LNCaP clone FGC (cell line): ENCODE data around the gene TNS3.

ENCODE experiments used
- DNase-seq: peaks from one replicate; pipeline ENCODE4 v3.0.0-alpha.2; 2011; ENCODE audit warnings: low read depth
- H3K4me3 ChIP-seq: 2 replicates; pipeline ENCODE4 v1.5.1; 2011; ENCODE audit warnings: mild to moderate bottlenecking, low read depth, low read length, control low read depth
- CTCF ChIP-seq: IDR thresholded peaks from 2 replicates; pipeline ENCODE4 v1.5.1; 2012; ENCODE audit warnings: mild to moderate bottlenecking; ENCODE audit not compliant: control insufficient read depth, insufficient read depth; ENCODE audit errors: extremely low read depth

The TNS3 gene

GRCh38 chr7:47371317-47371716 is 210.6 kb downstream of the TNS3 start:
- DNase-seq, result peak; percentile 19
- no peak overlapping the region; the same call in 1 of the 2 replicates for H3K4me3 ChIP-seq
- no peak for TF ChIP-seq CTCF

- TF ChIP-seq CTCF, result no peak
- H3K4me3 ChIP-seq, result no peak overlapping the region
- DNase-seq, result no peak
Measured at GRCh38 chr7:47370461-47371042, 211.4 kb downstream of the TNS3 start.

GRCh38 chr7:47369736-47370135 is 212.2 kb downstream of the TNS3 start:
- no peak overlapping the region for H3K4me3 ChIP-seq
- DNase-seq, result no peak
- no peak for TF ChIP-seq CTCF

GRCh38 chr7:47368190-47368812 is 213.6 kb downstream of the TNS3 start:
- no peak for DNase-seq
- TF ChIP-seq CTCF, result no peak
- H3K4me3 ChIP-seq, result no peak overlapping the region

GRCh38 chr7:47367369-47367768 is 214.5 kb downstream of the TNS3 start:
- no peak for TF ChIP-seq CTCF
- no peak for DNase-seq
- no peak overlapping the region for H3K4me3 ChIP-seq

- DNase-seq, result no peak
Measured at GRCh38 chr7:47366960-47367359, 215.0 kb downstream of the TNS3 start.

More at GRCh38 chr7:47366960-47367359, 215.0 kb downstream of the TNS3 start:
- H3K4me3 ChIP-seq, result no peak overlapping the region
- TF ChIP-seq CTCF, result no peak
